ENCODE results near the gene KRT23.
"Not testable (repeated sequence)": the region's sequence is repeated elsewhere in the genome, so short reads cannot be mapped to it uniquely, and the experiment has no call there.

KRT23 gene

DNA sequence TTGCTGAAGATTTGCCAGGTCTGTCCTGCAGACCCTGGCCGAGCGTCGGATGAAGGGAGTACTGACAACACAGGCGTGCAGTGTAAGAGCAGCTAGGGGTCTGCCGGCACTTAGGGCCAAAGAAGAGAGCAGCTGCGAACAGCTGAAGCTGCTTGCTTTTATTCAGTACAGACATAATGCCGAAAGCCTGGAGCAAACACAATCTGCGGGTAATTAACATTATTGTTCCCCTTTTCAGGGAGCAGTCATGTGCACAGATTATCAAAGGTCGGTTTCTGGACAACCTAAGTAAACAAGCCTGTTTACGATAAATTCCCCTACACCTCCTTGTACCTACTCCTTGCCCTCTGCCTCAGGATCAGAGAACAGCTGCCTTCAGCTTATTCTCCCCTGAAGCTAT lies 12.0 kb upstream of the KRT23 start:
- no peak for DNase-seq

DNA sequence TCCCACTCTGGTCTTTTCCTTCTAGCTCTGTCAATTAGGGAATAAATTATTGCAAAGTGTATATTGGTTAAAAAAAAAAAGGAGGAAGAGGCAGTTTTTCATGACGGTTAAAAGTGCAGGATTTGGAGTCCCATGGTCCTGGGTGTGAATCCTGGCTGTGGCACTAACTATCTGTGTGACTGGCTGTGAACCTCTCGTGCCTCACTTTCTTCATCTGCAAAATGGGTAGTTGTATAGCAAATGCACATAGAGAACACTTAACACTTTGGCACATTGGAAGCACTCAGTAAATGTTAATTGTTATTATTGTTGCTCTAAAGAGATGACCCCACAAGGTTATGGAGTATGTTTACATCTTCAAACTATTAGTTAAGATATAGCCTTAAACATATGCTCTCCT lies 10.5 kb upstream of the KRT23 start:
- DNase-seq: no peak

- DNase-seq: no peak
Observed at GRCh38 chr17:40945414-40945813, 8.0 kb upstream of the KRT23 start.

GRCh38 chr17:40944531-40944930 lies 7.1 kb upstream of the KRT23 start:
- no peak for DNase-seq

DNA sequence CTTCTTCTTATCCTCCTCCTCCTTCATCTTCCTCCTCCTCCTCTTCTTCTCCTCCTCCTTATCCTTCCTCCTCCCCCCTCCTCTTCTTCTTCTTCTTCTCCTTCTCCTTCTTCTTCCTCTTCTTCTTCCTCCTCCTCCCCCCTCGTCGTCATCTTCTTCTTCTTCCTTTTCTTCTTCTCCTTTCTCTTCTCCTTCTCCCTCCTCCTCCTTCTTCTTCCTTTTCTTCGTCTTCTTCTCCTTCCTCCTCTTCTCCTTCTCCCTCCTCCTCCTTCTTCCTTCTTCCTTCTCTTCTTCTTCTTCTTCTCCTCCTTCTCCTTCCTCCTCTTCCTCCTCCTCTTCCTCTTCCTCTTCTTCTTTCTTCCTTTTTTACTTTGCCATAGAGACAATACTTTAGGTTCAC lies 5.1 kb upstream of the KRT23 start:
- no peak for DNase-seq

GRCh38 chr17:40940266-40940665 lies 2.8 kb upstream of the KRT23 start:
- no peak for DNase-seq

DNA sequence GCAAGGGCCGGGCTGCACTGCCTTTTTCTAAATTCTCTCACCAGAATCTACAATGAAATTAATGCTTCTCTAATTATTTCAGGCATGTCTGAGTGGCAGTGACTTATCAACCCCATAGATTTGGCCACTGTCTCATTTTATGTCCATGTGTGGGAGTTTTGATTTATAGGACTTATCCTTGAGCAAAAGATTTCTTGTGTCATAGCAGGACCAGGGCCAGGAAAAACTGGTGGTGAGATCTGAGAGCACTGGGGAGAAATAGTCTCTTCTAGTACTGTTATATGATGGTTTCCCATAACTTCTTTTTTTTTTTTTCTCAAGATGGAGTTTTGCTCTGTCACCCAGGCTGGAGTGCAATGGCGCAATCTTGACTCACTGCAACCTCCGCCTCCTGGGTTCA lies 1.5 kb upstream of the KRT23 start:
- DNase-seq: no peak

- DNase-seq: no peak
Observed at GRCh38 chr17:40936976-40937375, 470 bp downstream of the KRT23 start.

GRCh38 chr17:40936437-40936971 lies 942 bp downstream of the KRT23 start:
- DNase-seq: no peak

GRCh38 chr17:40935624-40936023 lies 1.8 kb downstream of the KRT23 start:
- DNase-seq: no peak

DNA sequence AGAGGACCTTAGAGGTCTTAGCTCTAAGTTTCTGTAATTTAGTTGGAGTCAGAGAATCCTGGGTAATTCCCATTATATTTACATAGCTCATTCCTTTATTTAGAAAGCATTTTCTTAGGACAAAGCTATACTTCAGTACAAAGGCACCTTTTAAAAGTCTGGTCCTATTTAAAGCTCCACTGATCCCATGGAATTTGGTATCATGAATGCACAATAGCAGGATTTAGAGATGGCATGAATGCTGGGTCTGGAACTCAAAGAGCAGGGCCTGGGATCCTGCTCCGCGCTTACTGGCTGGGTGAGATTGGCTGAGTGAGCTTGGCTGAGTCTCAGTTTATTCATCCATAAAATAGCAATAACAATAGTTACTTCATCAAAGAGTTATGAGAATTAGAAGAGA lies 4.8 kb downstream of the KRT23 start:
- no peak for DNase-seq

DNA sequence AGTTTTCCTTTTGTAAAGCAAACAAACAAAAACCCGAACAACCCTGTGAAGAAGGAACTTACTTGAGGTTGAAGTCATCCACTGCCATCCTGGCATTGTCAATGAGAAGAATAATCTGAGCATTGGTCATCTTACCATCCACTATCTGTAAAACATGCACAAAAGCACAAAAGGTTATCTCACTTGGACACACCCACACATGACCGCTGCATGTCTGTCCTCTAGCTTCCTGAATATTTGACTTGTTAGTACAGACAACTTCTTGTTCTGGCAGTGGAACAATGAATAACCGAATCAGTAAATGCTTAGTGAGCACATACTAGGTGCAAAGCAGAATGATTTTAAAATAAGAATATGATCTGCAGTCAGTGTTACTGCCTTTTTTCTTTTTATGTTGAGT lies 6.1 kb downstream of the KRT23 start:
- no peak for DNase-seq

GRCh38 chr17:40926341-40926740 lies 11.1 kb downstream of the KRT23 start:
- DNase-seq: no peak

DNA sequence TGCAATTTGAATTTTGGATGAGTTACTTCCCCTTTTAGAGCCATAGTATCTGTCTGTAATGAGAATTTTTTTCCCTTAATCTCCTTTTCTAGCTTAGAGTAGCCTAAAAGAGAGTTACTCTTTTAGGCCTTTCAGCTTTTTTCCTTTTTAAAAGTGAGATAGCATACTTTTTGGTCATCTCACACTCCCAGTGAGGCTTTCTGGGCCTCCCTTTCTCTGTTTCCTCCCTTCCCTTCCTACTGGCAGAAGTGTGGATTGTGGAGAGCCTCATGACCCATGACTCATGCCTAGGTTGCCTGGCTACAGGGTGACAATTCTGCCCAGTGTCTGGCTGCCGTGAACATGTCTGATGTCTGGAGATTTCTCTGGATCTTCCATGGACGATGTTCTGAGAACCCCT lies 15.2 kb downstream of the KRT23 start:
- no peak for DNase-seq

GRCh38 chr17:40921026-40921425 lies 16.4 kb downstream of the KRT23 start:
- no peak for DNase-seq

DNA sequence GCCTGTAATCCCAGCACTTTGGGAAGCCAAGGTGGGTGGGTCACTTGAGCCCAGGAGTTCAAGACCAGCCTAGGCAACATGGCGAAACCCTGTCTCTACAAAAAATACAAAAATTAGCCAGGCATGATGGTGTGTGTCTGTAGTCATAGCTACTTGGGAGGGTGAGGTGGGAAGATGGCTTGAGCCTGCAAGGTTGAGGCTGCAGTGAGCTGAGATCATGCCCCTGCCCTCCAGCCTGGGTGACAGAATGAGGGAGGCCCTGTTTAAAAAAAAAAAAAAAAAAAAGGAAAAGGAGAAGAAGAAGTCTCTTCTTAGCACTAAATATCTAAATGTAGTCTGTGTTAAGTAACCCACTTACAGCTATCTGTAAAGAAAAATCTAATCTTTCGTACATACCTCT lies 20.3 kb downstream of the KRT23 start:
- not testable (repeated sequence) for DNase-seq

- DNase-seq: no peak
Observed at GRCh38 chr17:40916366-40916765, 21.1 kb downstream of the KRT23 start.

DNA sequence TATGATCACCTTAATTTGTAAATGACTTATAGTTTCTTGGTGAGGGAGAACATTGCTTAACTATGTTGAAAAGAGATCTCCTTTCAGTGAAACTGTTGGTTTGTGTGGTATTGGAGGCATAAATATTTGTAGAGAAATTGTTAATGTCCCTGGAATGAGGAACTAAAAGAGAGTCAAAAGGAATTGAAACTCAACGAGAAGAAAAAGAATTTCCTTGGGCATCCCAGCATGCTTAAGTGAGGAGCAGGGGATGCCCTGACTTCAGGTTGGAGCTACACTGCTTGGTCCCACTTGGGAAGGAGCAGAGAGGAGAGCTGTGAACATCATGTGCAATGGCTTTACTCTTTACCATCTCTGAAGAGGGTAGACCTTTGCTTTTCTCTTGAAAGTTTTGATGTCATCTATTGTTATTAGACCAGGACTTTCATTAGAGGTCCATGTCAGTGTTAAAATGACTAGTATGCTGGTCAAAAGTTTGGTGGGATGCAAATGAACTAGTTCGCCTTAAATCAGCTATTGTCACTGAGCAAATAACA lies 21.7 kb downstream of the KRT23 start:
- DNase-seq: peak; percentile 5

DNA sequence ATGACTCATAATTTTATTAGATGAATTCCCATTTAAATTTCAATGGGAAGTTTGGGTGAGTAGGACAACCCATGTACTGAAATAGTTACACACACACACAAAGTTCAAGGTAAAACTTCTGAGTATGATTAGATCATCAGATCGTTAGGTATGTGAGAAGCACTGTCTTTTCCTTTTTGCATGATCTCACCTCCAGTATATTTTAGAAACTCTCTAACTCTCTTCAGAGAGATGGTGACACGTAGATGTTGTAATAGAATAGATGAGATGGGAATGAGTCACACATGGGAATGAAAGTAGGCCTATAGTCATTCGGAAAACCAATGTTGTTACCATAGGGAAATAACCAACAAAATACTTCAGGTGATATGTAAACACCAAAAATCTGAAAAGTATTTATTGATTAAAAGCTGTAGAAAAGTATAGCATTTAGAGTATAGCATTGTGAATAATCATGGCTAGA lies 22.2 kb downstream of the KRT23 start:
- DNase-seq: no peak

GRCh38 chr17:40914075-40914855 lies 23.2 kb downstream of the KRT23 start:
- no peak for DNase-seq

DNA sequence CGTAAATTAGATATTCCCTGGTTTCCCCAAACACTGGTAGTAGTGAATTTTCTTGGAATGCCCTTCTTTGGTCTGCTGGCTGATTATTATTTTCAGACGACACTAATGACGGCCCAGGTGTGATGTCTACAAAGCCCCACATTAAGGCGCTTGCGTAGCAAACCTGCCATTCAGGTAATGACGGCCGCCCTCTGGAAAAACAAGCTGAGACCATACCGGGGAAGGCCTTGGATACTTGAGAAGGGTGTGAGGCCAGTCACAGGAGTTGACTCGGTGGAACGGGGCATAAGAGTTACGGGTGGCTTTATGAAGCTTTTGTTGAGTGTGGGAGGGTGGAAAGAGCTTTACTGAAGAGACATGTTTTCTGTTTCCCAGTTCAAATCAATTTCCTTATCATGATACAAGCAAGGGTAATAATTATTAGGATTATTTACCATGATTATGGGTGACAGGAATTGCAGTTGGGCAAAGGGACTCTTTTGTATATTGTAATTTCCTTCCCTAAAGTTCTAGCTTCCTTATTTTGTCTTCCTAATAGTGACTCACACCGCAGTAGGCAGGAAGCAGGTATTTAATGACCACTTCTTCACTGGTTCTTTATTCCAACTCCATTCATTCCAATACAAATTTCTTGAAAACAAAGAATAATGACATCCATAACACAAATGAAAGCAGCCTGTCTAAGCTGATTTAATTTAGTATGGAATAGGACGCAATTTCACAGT lies 24.8 kb downstream of the KRT23 start:
- DNase-seq: no peak

DNA sequence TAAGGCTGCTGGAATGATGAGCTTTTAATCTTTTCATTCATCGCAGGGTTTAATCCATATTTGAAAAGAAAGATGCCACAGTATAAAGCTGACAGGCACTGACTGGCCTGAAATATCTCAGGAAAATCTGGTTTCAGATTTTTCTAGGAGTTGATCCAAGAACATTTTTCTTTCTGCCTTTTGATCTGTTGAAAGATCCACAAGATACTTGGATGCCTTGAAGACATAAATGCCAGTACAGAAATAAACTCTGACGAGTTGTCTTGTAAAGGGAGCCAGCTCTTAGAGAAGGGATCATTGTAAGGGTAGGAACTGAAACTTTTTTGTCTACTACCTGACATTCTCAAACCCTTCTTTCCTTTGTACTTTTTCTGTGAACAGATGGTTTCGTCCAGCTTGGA lies 27.0 kb downstream of the KRT23 start:
- DNase-seq: no peak

DNA sequence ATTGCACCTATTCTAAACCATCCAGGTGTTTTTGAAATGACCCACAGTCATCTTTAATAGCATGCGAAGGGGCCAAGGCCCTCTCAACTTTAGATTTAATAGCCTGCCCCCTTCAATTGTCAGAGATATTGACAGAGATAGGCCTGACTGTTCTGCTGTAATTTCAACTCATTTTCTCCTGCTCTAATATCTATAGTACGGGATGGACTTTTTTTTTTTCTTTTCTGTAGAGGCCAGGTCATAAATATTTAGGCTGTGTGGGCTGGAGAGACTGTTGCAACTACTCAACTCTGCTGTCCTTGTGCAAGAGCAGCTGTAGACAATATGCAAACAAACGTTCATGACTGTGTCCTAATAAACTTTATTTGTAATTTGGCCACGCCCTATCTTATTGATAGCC lies 27.7 kb downstream of the KRT23 start:
- DNase-seq: no peak

GRCh38 chr17:40909351-40909750 lies 28.1 kb downstream of the KRT23 start:
- peak; percentile 78 for DNase-seq
